ENCODE data around the gene CRYBG1. TPM values are rescaled to one million over a fixed set of nuclear protein-coding genes. Genes with fewer than 3 reads are reported as not detected.

CRYBG1 gene
- total and polyA plus RNA-seq, 2 of the 13 experiments (the other 11 are each of a cell fraction or from before 2014, with no cell fraction given), result 10.1 to 21.9 TPM

- TF ChIP-seq MAFK (conservative IDR thresholded peaks at IDR 0.05 in 1 of 2, IDR thresholded peaks at IDR 0.05 in 1 of 2; ENCODE audit: low read length in 2 of 2) (no peak), CHCHD3 (CRISPR knock-in tag; IDR thresholded peaks at IDR 0.05) (0 out of 2 replicates have a peak, but pooled peaks have one; percentile 43), ZNF691 (CRISPR knock-in tag; IDR thresholded peaks at IDR 0.05; ENCODE audit: borderline replicate concordance, low read depth) (no peak), ZC3H4 (CRISPR knock-in tag; IDR thresholded peaks at IDR 0.05; ENCODE audit: borderline replicate concordance) (no peak), SMC3 (IDR thresholded peaks at IDR 0.05; ENCODE audit: low read length) (no peak), ZNF143 (CRISPR knock-in tag; IDR thresholded peaks at IDR 0.05) (peak; percentile 35; the same call in 1 of the 2 replicates), SIN3A (IDR thresholded peaks at IDR 0.05; ENCODE audit: borderline replicate concordance, low read depth, low read length) (peak; percentile 60; the same call in 1 of the 2 replicates), JUN (CRISPR knock-in tag; IDR thresholded peaks at IDR 0.05) (no peak), GPN1 (CRISPR knock-in tag; IDR thresholded peaks at IDR 0.05; ENCODE audit: borderline replicate concordance) (no peak), ZHX2 (IDR thresholded peaks at IDR 0.05; ENCODE audit: low read depth) (no peak), ZHX2 (CRISPR knock-in tag; IDR thresholded peaks at IDR 0.05; ENCODE audit: borderline replicate concordance) (0 out of 2 replicates have a peak, but pooled peaks have one; percentile 26), ZNF543 (CRISPR knock-in tag; IDR thresholded peaks at IDR 0.05) (no peak), ZNF432 (CRISPR knock-in tag; IDR thresholded peaks at IDR 0.05; ENCODE audit: borderline replicate concordance) (no peak), XRCC5 (optimal IDR thresholded peaks at IDR 0.05; ENCODE audit: low read length) (peak; percentile 82)
- TF ChIP-seq, protein P1, sequence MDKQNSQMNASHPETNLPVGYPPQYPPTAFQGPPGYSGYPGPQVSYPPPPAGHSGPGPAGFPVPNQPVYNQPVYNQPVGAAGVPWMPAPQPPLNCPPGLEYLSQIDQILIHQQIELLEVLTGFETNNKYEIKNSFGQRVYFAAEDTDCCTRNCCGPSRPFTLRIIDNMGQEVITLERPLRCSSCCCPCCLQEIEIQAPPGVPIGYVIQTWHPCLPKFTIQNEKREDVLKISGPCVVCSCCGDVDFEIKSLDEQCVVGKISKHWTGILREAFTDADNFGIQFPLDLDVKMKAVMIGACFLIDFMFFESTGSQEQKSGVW (CRISPR knock-in tag; IDR thresholded peaks at IDR 0.05; ENCODE audit: borderline replicate concordance), result no peak
- TF ChIP-seq, protein P2, sequence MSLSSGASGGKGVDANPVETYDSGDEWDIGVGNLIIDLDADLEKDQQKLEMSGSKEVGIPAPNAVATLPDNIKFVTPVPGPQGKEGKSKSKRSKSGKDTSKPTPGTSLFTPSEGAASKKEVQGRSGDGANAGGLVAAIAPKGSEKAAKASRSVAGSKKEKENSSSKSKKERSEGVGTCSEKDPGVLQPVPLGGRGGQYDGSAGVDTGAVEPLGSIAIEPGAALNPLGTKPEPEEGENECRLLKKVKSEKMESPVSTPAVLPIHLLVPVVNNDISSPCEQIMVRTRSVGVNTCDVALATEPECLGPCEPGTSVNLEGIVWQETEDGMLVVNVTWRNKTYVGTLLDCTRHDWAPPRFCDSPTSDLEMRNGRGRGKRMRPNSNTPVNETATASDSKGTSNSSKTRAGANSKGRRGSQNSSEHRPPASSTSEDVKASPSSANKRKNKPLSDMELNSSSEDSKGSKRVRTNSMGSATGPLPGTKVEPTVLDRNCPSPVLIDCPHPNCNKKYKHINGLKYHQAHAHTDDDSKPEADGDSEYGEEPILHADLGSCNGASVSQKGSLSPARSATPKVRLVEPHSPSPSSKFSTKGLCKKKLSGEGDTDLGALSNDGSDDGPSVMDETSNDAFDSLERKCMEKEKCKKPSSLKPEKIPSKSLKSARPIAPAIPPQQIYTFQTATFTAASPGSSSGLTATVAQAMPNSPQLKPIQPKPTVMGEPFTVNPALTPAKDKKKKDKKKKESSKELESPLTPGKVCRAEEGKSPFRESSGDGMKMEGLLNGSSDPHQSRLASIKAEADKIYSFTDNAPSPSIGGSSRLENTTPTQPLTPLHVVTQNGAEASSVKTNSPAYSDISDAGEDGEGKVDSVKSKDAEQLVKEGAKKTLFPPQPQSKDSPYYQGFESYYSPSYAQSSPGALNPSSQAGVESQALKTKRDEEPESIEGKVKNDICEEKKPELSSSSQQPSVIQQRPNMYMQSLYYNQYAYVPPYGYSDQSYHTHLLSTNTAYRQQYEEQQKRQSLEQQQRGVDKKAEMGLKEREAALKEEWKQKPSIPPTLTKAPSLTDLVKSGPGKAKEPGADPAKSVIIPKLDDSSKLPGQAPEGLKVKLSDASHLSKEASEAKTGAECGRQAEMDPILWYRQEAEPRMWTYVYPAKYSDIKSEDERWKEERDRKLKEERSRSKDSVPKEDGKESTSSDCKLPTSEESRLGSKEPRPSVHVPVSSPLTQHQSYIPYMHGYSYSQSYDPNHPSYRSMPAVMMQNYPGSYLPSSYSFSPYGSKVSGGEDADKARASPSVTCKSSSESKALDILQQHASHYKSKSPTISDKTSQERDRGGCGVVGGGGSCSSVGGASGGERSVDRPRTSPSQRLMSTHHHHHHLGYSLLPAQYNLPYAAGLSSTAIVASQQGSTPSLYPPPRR (CRISPR knock-in tag; IDR thresholded peaks at IDR 0.05; ENCODE audit: borderline replicate concordance), result no peak
Measured at GRCh38 chr6:106510090-106510970, 149.8 kb downstream of the CRYBG1 start (continued).
